SK-N-SH (cell line): ENCODE data around the gene TRIM29. TPM values are rescaled to one million over a fixed set of nuclear protein-coding genes. Genes with fewer than 3 reads are reported as not detected.

ENCODE experiments used
- CTCF ChIA-PET: fragments of 300-600, 350-600 bp; formaldehyde crosslinking; extraction: SDS; loops from one replicate; lab custom pipeline; 2021; lab: Yijun Ruan, JAX
- POLR2A ChIA-PET: fragments of 350-600 bp; sonication (Branson Sonifier 250); formaldehyde crosslinking; extraction: SDS; loops from one replicate; lab custom pipeline; 2020; ENCODE audit warnings: antibody characterized with exemption, inconsistent platforms; lab: Yijun Ruan, JAX
- DNase-seq: peaks from one replicate; pipeline ENCODE4 v3.0.0; 2012
- H2AFZ ChIP-seq: fragments of 200-600 bp; sonication (generic); 2 replicates; pipeline ENCODE4 v1.8.1; 2016; ENCODE audit warnings: antibody characterized with exemption, mild to moderate bottlenecking, low read depth
- H3F3A ChIP-seq: fragments of 200-600 bp; sonication (generic); replicated peaks from 2 replicates; pipeline ENCODE3; 2016; ENCODE audit warnings: antibody characterized with exemption, mild to moderate bottlenecking; ENCODE audit not compliant: insufficient read depth
- H3K27ac ChIP-seq, 2 experiments: fragments of 200-500 bp in 1 of 2; fragments of 200-600 bp in 1 of 2; sonication (Bioruptor generic) in 1 of 2; sonication (generic), shearing (Covaris generic) in 1 of 2; 2 replicates each; pipeline versions ENCODE4 v1.5.1 to v1.6.1; 2014 to 2016; ENCODE audit warnings: low read depth in 2 of 2, inconsistent platforms in 1 of 2, low read length in 1 of 2, mild to moderate bottlenecking in 1 of 2, mixed read lengths in 1 of 2
- H3K27me3 ChIP-seq: fragments of 200-600 bp; sonication (generic), shearing (Covaris generic); 2 replicates; pipeline ENCODE4 v1.6.1; 2016; ENCODE audit warnings: mixed run types; ENCODE audit not compliant: insufficient read depth
- H3K36me3 ChIP-seq, 2 experiments: fragments of 200-500 bp in 1 of 2; fragments of 200-600 bp in 1 of 2; sonication (Bioruptor generic) in 1 of 2; sonication (generic) in 1 of 2; replicated peaks in 1 of 2; 2 replicates each; pipeline versions ENCODE3 to v1.5.1; 2014 to 2016; ENCODE audit warnings: low read length in 1 of 2, mild to moderate bottlenecking in 1 of 2; ENCODE audit not compliant: insufficient read depth in 2 of 2, control insufficient read depth in 1 of 2
- H3K4me1 ChIP-seq, 2 experiments: fragments of 200-500 bp in 1 of 2; fragments of 200-600 bp in 1 of 2; sonication (Bioruptor generic) in 1 of 2; sonication (generic), shearing (Covaris generic) in 1 of 2; 2 replicates each; pipeline versions ENCODE4 v1.5.1 to v1.6.1; 2014 to 2016; ENCODE audit warnings: low read depth in 1 of 2, low read length in 1 of 2, mixed run types in 1 of 2; ENCODE audit not compliant: insufficient read depth in 2 of 2, control insufficient read depth in 1 of 2
- H3K4me2 ChIP-seq: fragments of 200-600 bp; sonication (generic), shearing (Covaris generic); 2 replicates; pipeline ENCODE4 v1.6.1; 2017; ENCODE audit warnings: mixed run types
- H3K4me3 ChIP-seq, 2 experiments: fragments of 200-500 bp in 1 of 2; fragments of 200-600 bp in 1 of 2; sonication (Bioruptor generic) in 1 of 2; sonication (generic), shearing (Covaris generic) in 1 of 2; 2 replicates each; pipeline versions ENCODE4 v1.5.1 to v1.8.1; 2014 to 2016; ENCODE audit warnings: low read depth in 2 of 2, inconsistent platforms in 1 of 2, low read length in 1 of 2, mild to moderate bottlenecking in 1 of 2, mixed read lengths in 1 of 2, moderate library complexity in 1 of 2
- H3K79me2 ChIP-seq: fragments of 200-600 bp; sonication (generic); 2 replicates; pipeline ENCODE4 v1.8.1; 2017; ENCODE audit warnings: mild to moderate bottlenecking; ENCODE audit not compliant: insufficient read depth
- H3K9ac ChIP-seq: fragments of 200-600 bp; sonication (generic); 2 replicates; pipeline ENCODE4 v1.6.1; 2017; ENCODE audit warnings: mixed run types
- H3K9me2 ChIP-seq: fragments of 200-600 bp; sonication (generic); 2 replicates; pipeline ENCODE4 v1.6.1; 2017; ENCODE audit warnings: mixed run types
- H3K9me3 ChIP-seq: fragments of 200-600 bp; sonication (generic); 2 replicates; pipeline ENCODE4 v1.6.1; 2017; ENCODE audit warnings: mixed run types, mild to moderate bottlenecking, moderate library complexity
- H4K20me1 ChIP-seq: fragments of 200-600 bp; sonication (generic); 2 replicates; pipeline ENCODE4 v1.6.1; 2017; ENCODE audit warnings: mild to moderate bottlenecking, mixed run types; ENCODE audit not compliant: insufficient read depth
- CTCF ChIP-seq: fragments of 200-600 bp; sonication (generic); IDR thresholded peaks from 2 replicates; pipeline ENCODE4 v1.6.1; 2017; ENCODE audit warnings: antibody characterized with exemption, mild to moderate bottlenecking, moderate library complexity
- ELF1 ChIP-seq: IDR thresholded peaks from 2 replicates; pipeline ENCODE4 v1.4.0; 2012
- EZH2phosphoT487 ChIP-seq: fragments of 200-600 bp; sonication (generic); IDR thresholded peaks from 2 replicates; pipeline ENCODE4 v1.6.1; 2017; ENCODE audit warnings: low read depth, mixed run types, mild to moderate bottlenecking, antibody characterized with exemption, moderate library complexity, borderline replicate concordance
- FOXJ3 ChIP-seq: sonication (generic); formaldehyde crosslinking; IDR thresholded peaks from 2 replicates; pipeline ENCODE4 v1.5.1; 2020; ENCODE audit warnings: mild to moderate bottlenecking, missing genetic modification reagents
- FOXM1 ChIP-seq: IDR thresholded peaks from 2 replicates; pipeline ENCODE4 v1.4.0; 2012; ENCODE audit warnings: low read depth, mild to moderate bottlenecking
- GATA2 ChIP-seq: sonication (generic); formaldehyde crosslinking; IDR thresholded peaks from 2 replicates; pipeline ENCODE4 v1.5.0; 2020; ENCODE audit warnings: mild to moderate bottlenecking, missing genetic modification reagents
- JUND ChIP-seq: IDR thresholded peaks from 2 replicates; pipeline ENCODE4 v1.4.0; 2012
- MEF2A ChIP-seq: IDR thresholded peaks from 2 replicates; pipeline ENCODE4 v1.4.0; 2012; ENCODE audit warnings: low read depth, borderline replicate concordance
- MXI1 ChIP-seq: IDR thresholded peaks from 2 replicates; pipeline ENCODE4 v1.6.1; 2012; ENCODE audit warnings: mild to moderate bottlenecking, low read depth, low read length, improper control_type of control experiment
- NRF1 ChIP-seq: IDR thresholded peaks from 2 replicates; pipeline ENCODE4 v1.6.1; 2012; ENCODE audit warnings: low read depth, mild to moderate bottlenecking, low read length
- POLR2AphosphoS5 ChIP-seq: IDR thresholded peaks from 2 replicates; pipeline ENCODE4 v1.6.1; 2012; ENCODE audit warnings: low read depth, low read length
- RCOR1 ChIP-seq: fragments of 150-350 bp; IDR thresholded peaks from 2 replicates; pipeline ENCODE4 v1.6.1; 2017; ENCODE audit warnings: antibody characterized with exemption, low read length
- RFX5 ChIP-seq: IDR thresholded peaks from 2 replicates; pipeline ENCODE4 v1.6.1; 2012; ENCODE audit warnings: mild to moderate bottlenecking, improper control_type of control experiment, low read length
- TCF12 ChIP-seq: IDR thresholded peaks from 2 replicates; pipeline ENCODE4 v1.4.0; 2012
- TEAD4 ChIP-seq: IDR thresholded peaks from 2 replicates; pipeline ENCODE4 v1.4.0; 2012; ENCODE audit warnings: mild to moderate bottlenecking, borderline replicate concordance; ENCODE audit not compliant: insufficient read depth
- USF1 ChIP-seq: IDR thresholded peaks from 2 replicates; pipeline ENCODE4 v1.4.0; 2012; ENCODE audit warnings: low read depth, borderline replicate concordance
- WGBS: methylation state at CpG from one replicate; pipeline ENCODE4 v1.1.6; 2017; ENCODE audit warnings: low lambda C conversion rate; 5-methylcytosine and 5-hydroxymethylcytosine counted together
- polyA plus RNA-seq, 3 experiments: library from polyadenylated mRNA; depleted of rRNA; stranded (reverse); fragments of >200 nt; gene quantifications; 2 replicates each; pipeline ENCODE4 v1.2.3, GENCODE V29; 2012
- TF ChIP-seq, protein P1 (sequence below): fragments of 150-350 bp; IDR thresholded peaks from 2 replicates; pipeline ENCODE4 v1.6.1; 2016; ENCODE audit warnings: mild to moderate bottlenecking, low read depth, low read length

The TRIM29 gene
- polyA plus RNA-seq, 1 of the 3 experiments (the other 2 are of a cell fraction), result 0.03 TPM

GRCh38 chr11:120129570-120129969, 8.3 kb downstream of the TRIM29 start:
- Histone ChIP-seq H3K27me3 (no peaks in the 10 kb centered on the region; the same call in 1 of the 2 replicates), H3K9me3 (no peaks in the 10 kb centered on the region), H3K9ac (no peak overlapping the region), H3K4me2 (no peak overlapping the region), H3K27ac (no peak overlapping the region), H4K20me1 (no peaks in the 10 kb centered on the region), H3K4me1 (peaks cover 0 to 27% of the 10 kb centered on the region in 2 experiments; a peak in 1 of 4 replicates), H2AFZ (no peak overlapping the region), H3K36me3 (no peaks in the 10 kb centered on the region), H3K79me2 (no peaks in the 10 kb centered on the region), H3F3A (no peaks in the 10 kb centered on the region), H3K4me3 (no peak overlapping the region), H3K9me2 (no peaks in the 10 kb centered on the region)
- DNase-seq, result no peak
- ChIA-PET CTCF (interaction anchor here (1.4 to 1.5 kb wide), 2 partner anchors 12 to 21 kb away, joined by 4 to 5 read pairs; no protein-coding TSS in a partner anchor), POLR2A (no interaction called here)
- 38% methylated on average over 7 of the region's 9 CpGs for WGBS
- TF ChIP-seq CTCF, result no peak
- TF ChIP-seq TCF12, result no peak
- TF ChIP-seq JUND, result no peak
- TF ChIP-seq MXI1, result no peak
- no peak for TF ChIP-seq RFX5
- no peak for TF ChIP-seq NRF1
- no peak for TF ChIP-seq TEAD4
- no peak for TF ChIP-seq FOXM1
- TF ChIP-seq ELF1, result no peak
- TF ChIP-seq MEF2A, result no peak
- TF ChIP-seq, protein P1, sequence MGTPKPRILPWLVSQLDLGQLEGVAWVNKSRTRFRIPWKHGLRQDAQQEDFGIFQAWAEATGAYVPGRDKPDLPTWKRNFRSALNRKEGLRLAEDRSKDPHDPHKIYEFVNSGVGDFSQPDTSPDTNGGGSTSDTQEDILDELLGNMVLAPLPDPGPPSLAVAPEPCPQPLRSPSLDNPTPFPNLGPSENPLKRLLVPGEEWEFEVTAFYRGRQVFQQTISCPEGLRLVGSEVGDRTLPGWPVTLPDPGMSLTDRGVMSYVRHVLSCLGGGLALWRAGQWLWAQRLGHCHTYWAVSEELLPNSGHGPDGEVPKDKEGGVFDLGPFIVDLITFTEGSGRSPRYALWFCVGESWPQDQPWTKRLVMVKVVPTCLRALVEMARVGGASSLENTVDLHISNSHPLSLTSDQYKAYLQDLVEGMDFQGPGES, result no peak
- no peak for TF ChIP-seq GATA2 (CRISPR knock-in tag)
- TF ChIP-seq RCOR1, result no peak
- TF ChIP-seq FOXJ3 (CRISPR knock-in tag), result no peak
- no peak for TF ChIP-seq POLR2AphosphoS5
- no peak for TF ChIP-seq EZH2phosphoT487
- TF ChIP-seq USF1, result no peak
